Skeletal muscle satellite cell (primary cell): ENCODE data around the gene SLC35E4.
"Not testable (repeated sequence)": the region's sequence is repeated elsewhere in the genome, so short reads cannot be mapped to it uniquely, and the experiment has no call there.

Experiments used
- H3K27me3 ChIP-seq: 2 replicates; pipeline ENCODE4 v1.7.0; 2013; ENCODE audit warnings: low read length; ENCODE audit not compliant: control insufficient read depth, insufficient read depth
- H3K36me3 ChIP-seq: 2 replicates; pipeline ENCODE4 v1.7.0; 2013; ENCODE audit warnings: mild to moderate bottlenecking, control low read depth, low read length; ENCODE audit not compliant: insufficient read depth
- H3K4me1 ChIP-seq: 2 replicates; pipeline ENCODE4 v1.7.0; 2013; ENCODE audit warnings: low read length; ENCODE audit not compliant: control insufficient read depth, insufficient read depth
- H3K4me2 ChIP-seq: 2 replicates; pipeline ENCODE4 v1.7.0; 2013; ENCODE audit warnings: mild to moderate bottlenecking, low read length
- H3K4me3 ChIP-seq: 2 replicates; pipeline ENCODE4 v1.7.0; 2013; ENCODE audit warnings: low read length
- H3K9ac ChIP-seq: 2 replicates; pipeline ENCODE4 v1.7.0; 2013; ENCODE audit warnings: mild to moderate bottlenecking, low read depth, low read length, moderate library complexity
- H3K9me3 ChIP-seq: replicated peaks from 2 replicates; pipeline ENCODE4 v1.7.0; 2013; ENCODE audit warnings: mild to moderate bottlenecking, control low read depth, low read length

Gene SLC35E4

DNA sequence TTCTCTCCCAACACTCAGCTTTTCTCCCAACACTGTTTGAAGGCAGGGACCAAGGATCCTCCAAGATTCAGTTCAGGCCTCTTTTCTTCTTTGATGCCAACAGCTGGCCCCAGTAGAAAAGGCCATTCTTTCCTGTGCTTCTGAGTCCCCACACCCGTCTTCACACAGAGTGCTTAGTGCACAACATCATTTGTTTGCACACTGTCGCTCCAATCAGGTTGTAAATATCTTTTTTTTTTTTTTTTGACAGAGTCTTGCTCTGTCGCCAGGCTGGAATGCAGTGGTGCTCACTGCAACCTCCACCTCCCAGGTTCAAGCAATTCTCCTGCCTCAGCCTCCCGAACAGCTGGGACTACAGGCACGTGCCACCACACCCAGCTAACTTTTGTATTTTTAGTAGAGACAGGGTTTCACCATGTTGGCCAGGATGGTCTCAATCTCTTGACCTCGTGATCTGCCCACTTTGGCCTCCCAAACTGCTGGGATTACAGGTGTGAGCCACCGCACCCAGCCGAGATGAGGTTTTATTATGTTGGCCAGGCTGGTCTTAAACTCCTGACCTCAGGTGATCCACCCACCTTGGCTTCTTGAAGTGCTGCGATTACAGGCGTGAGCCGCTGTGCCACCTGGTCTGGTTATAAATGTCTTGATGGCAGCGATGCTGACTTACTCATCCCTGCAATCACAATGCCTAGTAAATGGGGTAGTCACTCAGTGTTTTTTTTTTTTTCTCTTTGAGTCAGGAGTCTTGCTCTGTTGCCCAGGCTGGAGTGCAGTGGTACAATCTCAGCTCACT is 44.5 kb downstream of the SLC35E4 start:
- H3K4me2 ChIP-seq, H3K9me3 ChIP-seq, H3K9ac ChIP-seq, H3K4me1 ChIP-seq, H3K36me3 ChIP-seq, H3K27me3 ChIP-seq, H3K4me3 ChIP-seq: not testable (repeated sequence)

GRCh38 chr22:30680991-30681770 is 45.6 kb downstream of the SLC35E4 start:
- Histone ChIP-seq H3K27me3 (no peaks in the 10 kb centered on the region), H3K9ac (no peak overlapping the region), H3K4me3 (no peak overlapping the region), H3K4me1 (no peaks in the 10 kb centered on the region), H3K9me3 (no peaks in the 10 kb centered on the region), H3K4me2 (no peak overlapping the region), H3K36me3 (no peaks in the 10 kb centered on the region)

DNA sequence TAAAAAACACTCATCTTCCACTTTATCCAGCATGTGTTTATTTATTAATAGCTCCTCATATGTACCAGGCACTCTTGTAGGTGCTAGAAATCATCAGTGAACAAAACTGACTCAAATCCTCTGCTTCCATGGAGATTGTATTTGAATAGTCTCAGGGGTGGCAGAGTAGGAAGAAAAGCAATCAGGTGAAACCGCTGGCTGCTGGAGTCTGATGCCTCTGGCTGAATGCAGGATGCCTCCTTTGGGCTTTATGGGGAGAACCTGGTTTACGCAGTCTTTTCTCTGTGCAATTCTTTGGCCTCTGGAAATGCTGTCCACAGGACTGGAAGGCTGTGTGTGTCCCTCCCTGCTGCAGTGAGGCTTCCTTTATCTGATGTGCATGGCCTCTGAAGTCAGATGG is 46.2 kb downstream of the SLC35E4 start:
- Histone ChIP-seq H3K4me2 (no peak overlapping the region), H3K36me3 (no peaks in the 10 kb centered on the region), H3K9ac (no peak overlapping the region), H3K4me1 (no peaks in the 10 kb centered on the region), H3K9me3 (no peaks in the 10 kb centered on the region), H3K4me3 (no peak overlapping the region), H3K27me3 (no peaks in the 10 kb centered on the region)

GRCh38 chr22:30685178-30685577 is 49.6 kb downstream of the SLC35E4 start:
- Histone ChIP-seq H3K4me2 (no peak overlapping the region), H3K36me3 (no peaks in the 10 kb centered on the region), H3K9me3 (no peaks in the 10 kb centered on the region), H3K9ac (no peak overlapping the region), H3K27me3 (no peaks in the 10 kb centered on the region), H3K4me3 (no peak overlapping the region), H3K4me1 (no peaks in the 10 kb centered on the region)

DNA sequence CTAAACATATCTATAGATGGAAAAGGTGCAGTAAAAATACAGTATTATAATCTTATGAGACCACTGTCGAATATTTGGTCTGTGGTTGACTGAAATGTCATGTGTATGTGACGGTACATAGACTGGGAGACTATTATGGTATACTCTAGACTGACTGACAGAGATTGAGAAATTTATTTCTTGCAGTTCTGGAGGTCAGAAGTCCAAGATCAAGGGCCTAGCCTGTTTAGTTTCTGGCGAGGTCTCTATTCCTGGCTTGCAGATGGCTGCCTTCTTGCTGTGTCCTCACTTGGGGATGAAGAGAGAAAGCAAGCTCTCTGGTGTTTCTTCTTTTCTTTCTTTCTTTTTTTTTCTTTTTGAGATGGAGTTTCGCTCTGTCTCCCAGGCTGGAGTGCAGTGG is 51.8 kb downstream of the SLC35E4 start:
- Histone ChIP-seq H3K4me2 (no peak overlapping the region), H3K4me3 (no peak overlapping the region), H3K9me3 (no peaks in the 10 kb centered on the region), H3K36me3 (no peaks in the 10 kb centered on the region), H3K4me1 (no peaks in the 10 kb centered on the region), H3K27me3 (no peaks in the 10 kb centered on the region), H3K9ac (no peak overlapping the region)

DNA sequence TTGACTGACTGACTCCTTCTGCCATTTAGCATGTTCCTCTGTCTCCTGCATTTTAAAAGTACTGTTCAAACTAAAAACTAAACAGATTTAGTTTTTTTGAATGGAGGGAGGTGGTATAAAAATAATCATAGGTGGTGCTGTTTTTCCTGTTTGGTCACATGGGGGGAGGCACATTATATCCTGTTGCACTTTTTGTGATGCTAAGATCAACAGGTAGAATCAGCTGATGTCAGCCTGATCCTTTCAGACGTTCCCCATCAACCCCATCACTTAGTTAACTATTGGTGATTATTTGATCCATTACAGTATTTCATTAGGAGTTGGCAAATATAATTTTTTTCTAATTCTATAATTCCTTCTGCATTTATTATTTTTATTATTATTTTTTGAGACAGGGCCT is 54.0 kb downstream of the SLC35E4 start:
- Histone ChIP-seq H3K4me2 (no peak overlapping the region), H3K27me3 (no peaks in the 10 kb centered on the region), H3K9ac (no peak overlapping the region), H3K36me3 (no peaks in the 10 kb centered on the region), H3K4me3 (no peak overlapping the region), H3K9me3 (no peaks in the 10 kb centered on the region), H3K4me1 (peaks cover 6% of the 10 kb centered on the region)

GRCh38 chr22:30691204-30691603 is 55.6 kb downstream of the SLC35E4 start:
- Histone ChIP-seq H3K9ac (no peak overlapping the region), H3K27me3 (no peaks in the 10 kb centered on the region), H3K9me3 (no peaks in the 10 kb centered on the region), H3K4me2 (no peak overlapping the region), H3K36me3 (no peaks in the 10 kb centered on the region), H3K4me3 (no peak overlapping the region), H3K4me1 (peaks cover 11% of the 10 kb centered on the region)

DNA sequence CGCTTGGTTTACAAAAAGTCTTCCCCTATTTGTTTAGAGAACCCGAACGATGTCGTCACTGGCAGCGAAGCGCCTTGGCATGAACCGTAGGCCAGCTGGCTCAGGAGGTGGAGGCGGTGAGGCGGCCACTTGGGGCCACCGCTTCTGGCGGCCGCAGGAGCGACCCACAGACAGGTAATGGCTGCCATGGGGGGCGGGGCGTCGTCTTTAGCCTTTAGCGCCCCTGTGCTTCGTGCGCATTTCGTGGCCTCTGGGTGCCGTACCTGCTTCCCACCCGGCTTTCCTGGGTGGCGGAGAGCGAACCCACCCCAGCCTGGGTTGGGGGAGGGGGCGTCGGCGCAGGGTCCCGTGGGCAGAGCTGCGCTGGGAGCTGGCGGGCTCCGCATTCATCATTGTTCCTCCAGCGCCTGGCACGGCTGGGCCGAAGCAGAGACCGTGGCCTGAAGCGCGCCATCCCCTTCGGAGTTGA is 58.6 kb downstream of the SLC35E4 start:
- H3K27me3 ChIP-seq = no peaks in the 10 kb centered on the region
- H3K4me1 ChIP-seq = peaks cover 11% of the 10 kb centered on the region
- H3K36me3 ChIP-seq = no peaks in the 10 kb centered on the region
- H3K4me2 ChIP-seq = peak overlapping the region; percentile 94
- no peaks in the 10 kb centered on the region for H3K9me3 ChIP-seq
- peak overlapping the region; percentile 77 for H3K4me3 ChIP-seq
- peak overlapping the region; percentile 55 for H3K9ac ChIP-seq

DNA sequence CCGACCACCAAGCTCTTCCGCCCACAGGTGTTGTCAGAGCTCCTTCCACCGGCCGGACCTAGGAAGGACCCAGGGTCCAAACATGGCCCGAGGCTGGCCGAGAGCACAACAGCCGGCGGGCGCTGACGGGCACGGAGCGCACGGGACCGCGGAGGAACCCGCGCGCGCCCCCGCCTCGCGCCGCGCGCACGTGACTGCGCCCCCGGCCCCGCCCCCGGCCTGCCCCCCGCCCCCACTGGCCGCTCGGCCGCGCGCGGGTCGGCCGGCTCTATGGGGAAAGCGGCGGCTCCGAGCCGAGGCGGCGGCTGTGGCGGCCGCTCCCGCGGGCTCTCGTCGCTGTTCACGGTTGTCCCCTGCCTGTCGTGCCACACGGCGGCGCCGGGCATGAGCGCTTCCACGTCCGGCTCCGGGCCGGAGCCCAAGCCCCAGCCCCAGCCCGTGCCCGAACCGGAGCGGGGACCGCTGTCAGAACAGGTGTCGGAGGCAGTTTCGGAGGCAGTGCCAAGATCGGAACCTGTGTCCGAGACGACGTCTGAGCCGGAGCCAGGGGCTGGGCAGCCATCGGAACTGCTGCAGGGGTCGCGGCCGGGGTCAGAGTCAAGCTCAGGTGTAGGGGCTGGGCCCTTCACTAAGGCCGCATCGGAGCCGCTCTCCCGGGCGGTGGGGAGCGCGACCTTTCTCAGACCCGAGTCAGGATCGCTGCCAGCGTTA is 59.2 kb downstream of the SLC35E4 start, which contains the start of gene OSBP2:
Gene OSBP2 (plus strand): TSS at position 235 of the 711 bp plus-strand sequence. CDS start 36 bp downstream, at position 271.
- H3K4me2 ChIP-seq = peak within 1 kb of the TSS; percentile 95
- peak within 1 kb of the TSS; percentile 57 for H3K9ac ChIP-seq
- no peaks in the 10 kb centered on the region for H3K27me3 ChIP-seq
- no peaks in the 10 kb centered on the region for H3K9me3 ChIP-seq
- H3K36me3 ChIP-seq = no peaks in the 10 kb centered on the region
- peaks cover 11% of the 10 kb centered on the region for H3K4me1 ChIP-seq
- H3K4me3 ChIP-seq = peak within 1 kb of the TSS; percentile 78

GRCh38 chr22:30695351-30695851 is 59.8 kb downstream of the SLC35E4 start:
- Histone ChIP-seq H3K27me3 (no peaks in the 10 kb centered on the region), H3K9ac (no peak overlapping the region), H3K4me1 (peaks cover 11% of the 10 kb centered on the region), H3K4me2 (peak overlapping the region; percentile 95), H3K36me3 (no peaks in the 10 kb centered on the region), H3K9me3 (no peaks in the 10 kb centered on the region), H3K4me3 (peak overlapping the region; percentile 78)
